Skeletal muscle satellite cell (primary cell): ENCODE results near the gene TMEM214.

Source experiments
- H3K27me3 ChIP-seq: 2 replicates; pipeline ENCODE4 v1.7.0; 2013; ENCODE audit warnings: low read length; ENCODE audit not compliant: control insufficient read depth, insufficient read depth
- H3K36me3 ChIP-seq: 2 replicates; pipeline ENCODE4 v1.7.0; 2013; ENCODE audit warnings: mild to moderate bottlenecking, control low read depth, low read length; ENCODE audit not compliant: insufficient read depth
- H3K4me1 ChIP-seq: 2 replicates; pipeline ENCODE4 v1.7.0; 2013; ENCODE audit warnings: low read length; ENCODE audit not compliant: control insufficient read depth, insufficient read depth
- H3K4me2 ChIP-seq: 2 replicates; pipeline ENCODE4 v1.7.0; 2013; ENCODE audit warnings: mild to moderate bottlenecking, low read length
- H3K4me3 ChIP-seq: 2 replicates; pipeline ENCODE4 v1.7.0; 2013; ENCODE audit warnings: low read length
- H3K9ac ChIP-seq: 2 replicates; pipeline ENCODE4 v1.7.0; 2013; ENCODE audit warnings: mild to moderate bottlenecking, low read depth, low read length, moderate library complexity
- H3K9me3 ChIP-seq: replicated peaks from 2 replicates; pipeline ENCODE4 v1.7.0; 2013; ENCODE audit warnings: mild to moderate bottlenecking, control low read depth, low read length

Gene TMEM214

GRCh38 chr2:27059141-27059820 lies 26.5 kb downstream of the TMEM214 start:
- H3K4me3 ChIP-seq: no peak overlapping the region
- H3K36me3 ChIP-seq: peaks cover 17% of the 10 kb centered on the region
- H3K4me2 ChIP-seq: no peak overlapping the region
- H3K4me1 ChIP-seq: no peaks in the 10 kb centered on the region
- H3K9ac ChIP-seq: no peak overlapping the region
- H3K27me3 ChIP-seq: no peaks in the 10 kb centered on the region
- H3K9me3 ChIP-seq: no peaks in the 10 kb centered on the region

- Histone ChIP-seq H3K9me3 (no peaks in the 10 kb centered on the region), H3K4me3 (no peak overlapping the region), H3K36me3 (peaks cover 18% of the 10 kb centered on the region)
Observed at GRCh38 chr2:27060323-27060722, 27.6 kb downstream of the TMEM214 start.

GRCh38 chr2:27065128-27065527 lies 32.4 kb downstream of the TMEM214 start:
- peaks cover 11% of the 10 kb centered on the region for H3K4me1 ChIP-seq
- no peak overlapping the region for H3K9ac ChIP-seq
- H3K36me3 ChIP-seq: peaks cover 44% of the 10 kb centered on the region
- H3K4me2 ChIP-seq: no peak overlapping the region
- no peaks in the 10 kb centered on the region for H3K9me3 ChIP-seq
- no peaks in the 10 kb centered on the region for H3K27me3 ChIP-seq
- no peak overlapping the region for H3K4me3 ChIP-seq

More at GRCh38 chr2:27060323-27060722, 27.6 kb downstream of the TMEM214 start:
- Histone ChIP-seq H3K27me3 (no peaks in the 10 kb centered on the region), H3K4me1 (no peaks in the 10 kb centered on the region), H3K4me2 (no peak overlapping the region), H3K9ac (no peak overlapping the region)

GRCh38 chr2:27067385-27067784 lies 34.6 kb downstream of the TMEM214 start:
- H3K9ac ChIP-seq: no peak overlapping the region
- H3K4me1 ChIP-seq: peaks cover 21% of the 10 kb centered on the region
- no peaks in the 10 kb centered on the region for H3K27me3 ChIP-seq
- H3K4me2 ChIP-seq: no peak overlapping the region
- peaks cover 40% of the 10 kb centered on the region for H3K36me3 ChIP-seq
- no peaks in the 10 kb centered on the region for H3K9me3 ChIP-seq
- H3K4me3 ChIP-seq: no peak overlapping the region

- Histone ChIP-seq H3K27me3 (no peaks in the 10 kb centered on the region), H3K4me2 (peak overlapping the region; percentile 91), H3K9me3 (no peaks in the 10 kb centered on the region), H3K4me3 (peak overlapping the region; percentile 82), H3K36me3 (peaks cover 40% of the 10 kb centered on the region), H3K4me1 (peaks cover 24% of the 10 kb centered on the region), H3K9ac (peak overlapping the region; percentile 93)
Observed at GRCh38 chr2:27069436-27069835, 36.7 kb downstream of the TMEM214 start.

GRCh38 chr2:27069961-27070618 lies 37.3 kb downstream of the TMEM214 start:
- Histone ChIP-seq H3K4me2 (peak overlapping the region; percentile 91), H3K9ac (peak overlapping the region; percentile 93), H3K9me3 (no peaks in the 10 kb centered on the region), H3K27me3 (no peaks in the 10 kb centered on the region), H3K4me3 (peak overlapping the region; percentile 82), H3K36me3 (peaks cover 37% of the 10 kb centered on the region), H3K4me1 (peaks cover 29% of the 10 kb centered on the region)

GRCh38 chr2:27070653-27071276 lies 38.0 kb downstream of the TMEM214 start:
- Histone ChIP-seq H3K4me2 (peak overlapping the region; percentile 91), H3K36me3 (peaks cover 30% of the 10 kb centered on the region), H3K4me3 (peak overlapping the region; percentile 82), H3K4me1 (peaks cover 33% of the 10 kb centered on the region), H3K27me3 (no peaks in the 10 kb centered on the region), H3K9ac (peak overlapping the region; percentile 93), H3K9me3 (no peaks in the 10 kb centered on the region)

GRCh38 chr2:27071277-27071989 lies 38.7 kb downstream of the TMEM214 start, which contains the start of gene OST4:
TSS of gene OST4 (minus strand) at chr2:27071654.
- Histone ChIP-seq H3K9ac (peak within 1 kb of the TSS; percentile 93), H3K27me3 (no peaks in the 10 kb centered on the region), H3K9me3 (no peaks in the 10 kb centered on the region), H3K4me1 (peaks cover 33% of the 10 kb centered on the region), H3K4me2 (peak within 1 kb of the TSS; percentile 91), H3K4me3 (peak within 1 kb of the TSS; percentile 82), H3K36me3 (peaks cover 28% of the 10 kb centered on the region)

GRCh38 chr2:27071990-27072830 lies 39.4 kb downstream of the TMEM214 start:
- no peaks in the 10 kb centered on the region for H3K27me3 ChIP-seq
- peaks cover 28% of the 10 kb centered on the region for H3K36me3 ChIP-seq
- peak overlapping the region; percentile 91 for H3K4me2 ChIP-seq
- H3K4me3 ChIP-seq: peak overlapping the region; percentile 82
- H3K4me1 ChIP-seq: peaks cover 33% of the 10 kb centered on the region
- H3K9me3 ChIP-seq: no peaks in the 10 kb centered on the region
- peak overlapping the region; percentile 93 for H3K9ac ChIP-seq

GRCh38 chr2:27072920-27073319 lies 40.2 kb downstream of the TMEM214 start:
- Histone ChIP-seq H3K27me3 (no peaks in the 10 kb centered on the region), H3K4me1 (peaks cover 35% of the 10 kb centered on the region), H3K9me3 (no peaks in the 10 kb centered on the region), H3K36me3 (peaks cover 21% of the 10 kb centered on the region), H3K4me2 (no peak overlapping the region), H3K9ac (no peak overlapping the region), H3K4me3 (no peak overlapping the region)
